Epithelial cell of esophagus (primary cell): Measurements from ENCODE around the gene ALPI.
"Not testable (repeated sequence)": the region's sequence is repeated elsewhere in the genome, so short reads cannot be mapped to it uniquely, and the experiment has no call there.

Experiments used
- DNase-seq: peaks from one replicate; pipeline ENCODE4 v3.0.0; 2010; ENCODE audit warnings: low read depth
- H3K4me3 ChIP-seq: 2 replicates; pipeline ENCODE4 v1.5.1; 2011; ENCODE audit warnings: mild to moderate bottlenecking, low read length, control low read depth
- TF ChIP-seq, protein P1 (sequence below): IDR thresholded peaks from 2 replicates; pipeline ENCODE4 v1.5.1; 2011; ENCODE audit warnings: low read depth, mild to moderate bottlenecking, low read length, control low read depth, inconsistent platforms; ENCODE audit not compliant: insufficient read depth; ENCODE audit errors: missing control alignments

ALPI gene

GRCh38 chr2:232447638-232448303, 8.2 kb upstream of the ALPI start:
- TF ChIP-seq, protein P1, sequence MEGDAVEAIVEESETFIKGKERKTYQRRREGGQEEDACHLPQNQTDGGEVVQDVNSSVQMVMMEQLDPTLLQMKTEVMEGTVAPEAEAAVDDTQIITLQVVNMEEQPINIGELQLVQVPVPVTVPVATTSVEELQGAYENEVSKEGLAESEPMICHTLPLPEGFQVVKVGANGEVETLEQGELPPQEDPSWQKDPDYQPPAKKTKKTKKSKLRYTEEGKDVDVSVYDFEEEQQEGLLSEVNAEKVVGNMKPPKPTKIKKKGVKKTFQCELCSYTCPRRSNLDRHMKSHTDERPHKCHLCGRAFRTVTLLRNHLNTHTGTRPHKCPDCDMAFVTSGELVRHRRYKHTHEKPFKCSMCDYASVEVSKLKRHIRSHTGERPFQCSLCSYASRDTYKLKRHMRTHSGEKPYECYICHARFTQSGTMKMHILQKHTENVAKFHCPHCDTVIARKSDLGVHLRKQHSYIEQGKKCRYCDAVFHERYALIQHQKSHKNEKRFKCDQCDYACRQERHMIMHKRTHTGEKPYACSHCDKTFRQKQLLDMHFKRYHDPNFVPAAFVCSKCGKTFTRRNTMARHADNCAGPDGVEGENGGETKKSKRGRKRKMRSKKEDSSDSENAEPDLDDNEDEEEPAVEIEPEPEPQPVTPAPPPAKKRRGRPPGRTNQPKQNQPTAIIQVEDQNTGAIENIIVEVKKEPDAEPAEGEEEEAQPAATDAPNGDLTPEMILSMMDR: no peak
- no peak overlapping the region for H3K4me3 ChIP-seq
- DNase-seq: no peak

DNA sequence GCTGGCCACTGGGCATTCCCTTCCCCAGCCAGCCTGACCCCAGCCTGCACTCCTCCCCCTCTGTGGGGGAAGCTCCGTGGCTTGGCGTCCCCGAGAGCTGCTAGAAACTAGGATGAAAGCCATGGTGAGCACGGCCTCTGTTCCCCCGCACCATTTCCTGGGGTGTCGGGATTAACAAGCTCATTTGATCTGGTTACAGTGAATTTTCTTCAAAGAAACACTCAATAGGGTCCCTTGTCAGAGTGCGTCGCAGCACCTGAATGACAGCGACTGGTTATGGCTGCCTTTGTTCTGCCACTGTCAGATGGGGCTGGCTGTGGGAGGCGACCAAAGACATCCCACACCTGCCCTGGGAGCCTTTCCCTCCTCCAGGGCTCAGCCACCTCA, 7.7 kb upstream of the ALPI start:
- H3K4me3 ChIP-seq: no peak overlapping the region
- no peak for DNase-seq
- TF ChIP-seq, protein P1: no peak

DNA sequence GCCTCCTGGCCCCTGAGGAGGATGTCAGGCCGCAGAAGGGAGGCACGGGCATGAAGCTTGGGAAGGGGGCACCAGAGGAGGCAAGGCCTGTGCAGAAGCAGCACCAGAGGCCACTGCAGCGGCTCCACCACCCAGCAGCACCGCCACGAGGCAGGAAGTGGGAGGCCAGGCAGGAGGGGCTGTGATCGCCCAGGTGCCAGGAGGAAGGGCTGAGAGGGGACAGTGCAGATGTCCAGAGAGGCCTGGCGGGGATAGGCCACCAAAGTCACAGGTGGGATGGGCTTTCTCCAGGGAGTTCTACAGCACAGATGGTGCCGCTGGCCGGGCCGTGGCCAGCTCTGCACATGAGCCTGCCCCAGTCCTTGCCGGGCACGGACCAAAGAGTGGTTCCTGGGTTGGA, 6.0 kb upstream of the ALPI start:
- TF ChIP-seq, protein P1: no peak
- DNase-seq: no peak
- H3K4me3 ChIP-seq: no peak overlapping the region

DNA sequence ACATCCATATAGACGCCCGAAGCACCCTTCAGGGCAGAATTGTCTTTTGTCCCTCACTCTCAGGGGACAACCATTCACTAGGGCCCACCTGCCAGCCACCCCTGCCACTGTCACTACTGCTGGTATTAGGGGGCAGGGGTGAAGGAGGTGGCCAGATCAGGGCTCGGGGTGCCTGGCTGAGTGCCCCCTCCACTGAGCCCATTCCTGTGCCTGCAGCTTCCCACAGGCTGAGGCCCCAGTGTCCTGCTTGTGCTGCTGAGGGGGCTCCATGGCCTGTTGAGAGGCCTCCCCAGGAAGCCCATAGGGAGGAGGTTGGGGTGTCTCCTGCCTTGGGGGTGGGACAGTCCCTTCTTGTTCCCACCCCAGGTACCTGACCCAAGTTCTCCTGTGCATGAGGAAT, 4.3 kb upstream of the ALPI start:
- not testable (repeated sequence) for DNase-seq

GRCh38 chr2:232454630-232455029, 1.3 kb upstream of the ALPI start:
- no peak overlapping the region for H3K4me3 ChIP-seq
- TF ChIP-seq, protein P1: no peak
- DNase-seq: no peak

More for the DNA sequence above, 4.3 kb upstream of the ALPI start:
- H3K4me3 ChIP-seq: not testable (repeated sequence)

GRCh38 chr2:232456296-232457120, 555 bp downstream of the ALPI start:
- TF ChIP-seq, protein P1: no peak
- no peak overlapping the region for H3K4me3 ChIP-seq

DNA sequence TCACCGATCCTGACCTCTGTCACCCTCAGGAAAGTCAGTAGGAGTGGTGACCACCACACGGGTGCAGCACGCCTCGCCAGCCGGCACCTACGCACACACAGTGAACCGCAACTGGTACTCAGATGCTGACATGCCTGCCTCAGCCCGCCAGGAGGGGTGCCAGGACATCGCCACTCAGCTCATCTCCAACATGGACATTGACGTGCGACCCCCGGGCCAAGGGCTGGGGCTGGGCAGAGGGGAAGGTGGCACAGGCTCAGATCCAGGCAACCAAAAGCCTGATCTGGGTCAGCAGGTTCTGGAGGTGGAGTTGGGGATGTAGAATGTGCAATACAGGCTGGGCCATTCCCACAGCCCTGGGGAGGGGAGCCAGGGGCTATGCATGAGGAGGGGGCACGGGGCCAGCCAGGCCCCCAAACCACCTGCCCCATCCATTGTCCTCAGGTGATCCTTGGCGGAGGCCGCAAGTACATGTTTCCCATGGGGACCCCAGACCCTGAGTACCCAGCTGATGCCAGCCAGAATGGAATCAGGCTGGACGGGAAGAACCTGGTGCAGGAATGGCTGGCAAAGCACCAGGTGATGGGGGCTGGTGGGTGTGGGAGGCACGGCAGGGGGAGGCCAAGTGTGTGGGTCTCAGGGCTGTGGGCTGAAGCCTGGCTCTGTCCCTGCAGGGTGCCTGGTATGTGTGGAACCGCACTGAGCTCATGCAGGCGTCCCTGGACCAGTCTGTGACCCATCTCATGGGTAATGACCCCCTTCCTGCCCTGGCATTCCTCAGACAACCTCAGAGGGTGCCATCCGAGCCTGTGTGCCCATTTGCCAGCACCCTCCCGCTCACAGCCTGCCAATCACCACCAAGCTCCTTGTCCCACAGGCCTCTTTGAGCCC, 1.4 kb downstream of the ALPI start:
- H3K4me3 ChIP-seq: no peak overlapping the region
- TF ChIP-seq, protein P1: no peak
- no peak for DNase-seq

More at GRCh38 chr2:232456296-232457120, 555 bp downstream of the ALPI start:
- no peak for DNase-seq
